PFSK-1 (cell line): ENCODE measurements around the gene GP1BB.

ENCODE experiments used
- FOXP2 ChIP-seq: optimal IDR thresholded peaks from 2 replicates; pipeline ENCODE3; 2011; ENCODE audit warnings: borderline replicate concordance, control low read depth, inconsistent platforms; ENCODE audit not compliant: insufficient read depth; ENCODE audit errors: extremely low read length, extremely low read depth
- TF ChIP-seq, protein P1 (sequence below), 2 experiments: IDR thresholded peaks; 2 replicates each; pipeline versions ENCODE4 v1.6.1 to v1.8.0; 2011 to 2012; ENCODE audit warnings: low read depth in 2 of 2, low read length in 2 of 2, control low read depth in 1 of 2, inconsistent platforms in 1 of 2, mild to moderate bottlenecking in 1 of 2, moderate library complexity in 1 of 2; ENCODE audit not compliant: insufficient read depth in 1 of 2

DNA sequence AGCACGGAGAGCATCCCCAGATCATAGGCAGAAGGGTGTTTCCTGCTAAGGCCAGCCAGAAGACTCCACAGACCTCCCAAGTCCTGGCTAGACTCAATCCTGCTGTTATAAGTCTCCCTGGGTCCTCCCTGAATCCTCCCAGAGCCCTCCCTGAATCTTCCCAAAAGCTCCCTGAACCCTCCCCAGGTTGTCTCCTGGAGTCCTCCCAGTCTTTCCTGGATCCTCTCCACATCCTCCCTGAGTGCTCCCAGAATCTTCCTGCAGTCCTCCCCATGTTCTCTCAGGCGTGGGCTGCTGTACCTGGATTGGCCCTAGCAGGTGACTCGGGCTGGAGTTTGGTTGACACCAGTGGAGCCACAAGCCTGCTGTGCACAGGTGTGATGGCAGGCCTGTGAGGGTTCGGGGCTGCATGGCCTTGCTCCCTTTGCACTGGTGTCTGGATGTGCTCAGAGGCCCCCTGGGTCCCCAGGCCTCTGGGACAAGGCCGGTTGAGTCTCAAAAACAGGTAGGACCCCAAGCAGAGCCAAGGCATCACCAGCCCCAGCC is 11.6 kb downstream of the GP1BB start:
- no peak for TF ChIP-seq FOXP2
- TF ChIP-seq, protein P1, sequence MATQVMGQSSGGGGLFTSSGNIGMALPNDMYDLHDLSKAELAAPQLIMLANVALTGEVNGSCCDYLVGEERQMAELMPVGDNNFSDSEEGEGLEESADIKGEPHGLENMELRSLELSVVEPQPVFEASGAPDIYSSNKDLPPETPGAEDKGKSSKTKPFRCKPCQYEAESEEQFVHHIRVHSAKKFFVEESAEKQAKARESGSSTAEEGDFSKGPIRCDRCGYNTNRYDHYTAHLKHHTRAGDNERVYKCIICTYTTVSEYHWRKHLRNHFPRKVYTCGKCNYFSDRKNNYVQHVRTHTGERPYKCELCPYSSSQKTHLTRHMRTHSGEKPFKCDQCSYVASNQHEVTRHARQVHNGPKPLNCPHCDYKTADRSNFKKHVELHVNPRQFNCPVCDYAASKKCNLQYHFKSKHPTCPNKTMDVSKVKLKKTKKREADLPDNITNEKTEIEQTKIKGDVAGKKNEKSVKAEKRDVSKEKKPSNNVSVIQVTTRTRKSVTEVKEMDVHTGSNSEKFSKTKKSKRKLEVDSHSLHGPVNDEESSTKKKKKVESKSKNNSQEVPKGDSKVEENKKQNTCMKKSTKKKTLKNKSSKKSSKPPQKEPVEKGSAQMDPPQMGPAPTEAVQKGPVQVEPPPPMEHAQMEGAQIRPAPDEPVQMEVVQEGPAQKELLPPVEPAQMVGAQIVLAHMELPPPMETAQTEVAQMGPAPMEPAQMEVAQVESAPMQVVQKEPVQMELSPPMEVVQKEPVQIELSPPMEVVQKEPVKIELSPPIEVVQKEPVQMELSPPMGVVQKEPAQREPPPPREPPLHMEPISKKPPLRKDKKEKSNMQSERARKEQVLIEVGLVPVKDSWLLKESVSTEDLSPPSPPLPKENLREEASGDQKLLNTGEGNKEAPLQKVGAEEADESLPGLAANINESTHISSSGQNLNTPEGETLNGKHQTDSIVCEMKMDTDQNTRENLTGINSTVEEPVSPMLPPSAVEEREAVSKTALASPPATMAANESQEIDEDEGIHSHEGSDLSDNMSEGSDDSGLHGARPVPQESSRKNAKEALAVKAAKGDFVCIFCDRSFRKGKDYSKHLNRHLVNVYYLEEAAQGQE (IDR thresholded peaks at IDR 0.05; ENCODE audit: insufficient read depth in 1 of 2, low read depth in 2 of 2, low read length in 2 of 2): no peak
